Mesenchymal stem cell (in vitro differentiated cells and primary cell): ENCODE measurements around the gene DOCK11.

ENCODE experiments used
- DNase-seq: peaks from one replicate; pipeline ENCODE4 v3.0.0-alpha.2; 2013
- H2AFZ ChIP-seq: one replicate; pipeline ENCODE4 v1.6.1; 2013; ENCODE audit warnings: low read depth, mild to moderate bottlenecking, control low read depth, inconsistent platforms, low read length, moderate library complexity
- H2AK5ac ChIP-seq: 2 replicates; pipeline ENCODE4 v1.6.1; 2013; ENCODE audit warnings: low read length, moderate library complexity, mild to moderate bottlenecking, inconsistent platforms; ENCODE audit not compliant: severe bottlenecking
- H2BK120ac ChIP-seq: one replicate; pipeline ENCODE4 v1.6.1; 2013; ENCODE audit warnings: low read depth, mild to moderate bottlenecking, inconsistent platforms, low read length, moderate library complexity
- H2BK12ac ChIP-seq, 2 experiments: one replicate each; pipeline ENCODE4 v1.6.1; 2013; ENCODE audit warnings: inconsistent platforms in 2 of 2, low read length in 2 of 2, mild to moderate bottlenecking in 2 of 2, moderate library complexity in 2 of 2, control low read depth in 1 of 2
- H2BK15ac ChIP-seq: one replicate; pipeline ENCODE4 v1.6.1; 2013; ENCODE audit warnings: mild to moderate bottlenecking, low read depth, inconsistent platforms; ENCODE audit not compliant: poor library complexity, severe bottlenecking
- H2BK5ac ChIP-seq: 2 replicates; pipeline ENCODE4 v1.6.1; 2013; ENCODE audit warnings: low read depth, mild to moderate bottlenecking, low read length, control low read depth, inconsistent platforms; ENCODE audit not compliant: poor library complexity, severe bottlenecking
- H3K14ac ChIP-seq, 2 experiments: one replicate each; pipeline ENCODE4 v1.6.1; 2013; ENCODE audit warnings: inconsistent platforms in 2 of 2, low read length in 2 of 2, control low read depth in 1 of 2, mild to moderate bottlenecking in 1 of 2, moderate library complexity in 1 of 2
- H3K18ac ChIP-seq, 2 experiments: one replicate each; pipeline ENCODE4 v1.6.1; 2013; ENCODE audit warnings: inconsistent platforms in 2 of 2, low read length in 2 of 2, control low read depth in 1 of 2, low read depth in 1 of 2, mild to moderate bottlenecking in 1 of 2
- H3K23ac ChIP-seq, 2 experiments: one replicate each; pipeline ENCODE4 v1.6.1; 2013; ENCODE audit warnings: inconsistent platforms in 2 of 2, low read length in 2 of 2, mild to moderate bottlenecking in 2 of 2, moderate library complexity in 2 of 2, control low read depth in 1 of 2
- H3K27ac ChIP-seq: 2 replicates; pipeline ENCODE4 v1.5.1; 2013; ENCODE audit warnings: mild to moderate bottlenecking, moderate library complexity, low read length, control low read depth, inconsistent platforms; ENCODE audit not compliant: poor library complexity, severe bottlenecking
- H3K27me3 ChIP-seq, 2 experiments: 2 replicates each; pipeline versions ENCODE4 v1.6.1 to v1.7.0; 2013; ENCODE audit warnings: low read length in 2 of 2, mild to moderate bottlenecking in 2 of 2, moderate library complexity in 2 of 2, control low read depth in 1 of 2, inconsistent platforms in 1 of 2; ENCODE audit not compliant: control insufficient read depth in 1 of 2, insufficient read depth in 1 of 2
- H3K36me3 ChIP-seq, 2 experiments: 2 replicates each; pipeline versions ENCODE4 v1.6.1 to v1.7.0; 2013; ENCODE audit warnings: low read length in 2 of 2, control low read depth in 1 of 2, inconsistent platforms in 1 of 2, low read depth in 1 of 2, mild to moderate bottlenecking in 1 of 2; ENCODE audit not compliant: insufficient read depth in 2 of 2, control insufficient read depth in 1 of 2
- H3K4ac ChIP-seq, 2 experiments: one replicate each; pipeline ENCODE4 v1.6.1; 2013; ENCODE audit warnings: inconsistent platforms in 2 of 2, low read length in 2 of 2, mild to moderate bottlenecking in 2 of 2, moderate library complexity in 2 of 2, control low read depth in 1 of 2, low read depth in 1 of 2
- H3K4me1 ChIP-seq: 2 replicates; pipeline ENCODE4 v1.6.1; 2013; ENCODE audit warnings: low read depth, low read length, control low read depth; ENCODE audit not compliant: control insufficient read depth, insufficient read depth
- H3K4me2 ChIP-seq: 2 replicates; pipeline ENCODE4 v1.6.1; 2013; ENCODE audit warnings: low read length, mild to moderate bottlenecking, inconsistent platforms; ENCODE audit not compliant: poor library complexity, severe bottlenecking
- H3K4me3 ChIP-seq, 2 experiments: 2 replicates each; pipeline versions ENCODE4 v1.5.1 to v1.7.0; 2013; ENCODE audit warnings: low read length in 2 of 2, mild to moderate bottlenecking in 2 of 2, control low read depth in 1 of 2, low read depth in 1 of 2; ENCODE audit not compliant: insufficient read depth in 1 of 2
- H3K79me1 ChIP-seq: replicated peaks from 2 replicates; pipeline ENCODE4 v1.6.1; 2013; ENCODE audit warnings: mild to moderate bottlenecking, control low read depth, low read length, inconsistent platforms; ENCODE audit not compliant: poor library complexity, severe bottlenecking
- H3K9ac ChIP-seq: 2 replicates; pipeline ENCODE4 v1.7.0; 2013; ENCODE audit warnings: mild to moderate bottlenecking, low read length, moderate library complexity
- H3K9me3 ChIP-seq: 2 replicates; pipeline ENCODE4 v1.7.0; 2013; ENCODE audit warnings: mild to moderate bottlenecking, low read length; ENCODE audit not compliant: control insufficient read depth
- H4K8ac ChIP-seq: one replicate; pipeline ENCODE4 v1.6.1; 2013; ENCODE audit warnings: inconsistent platforms, mild to moderate bottlenecking, low read length, moderate library complexity
- H4K91ac ChIP-seq: one replicate; pipeline ENCODE4 v1.6.1; 2013; ENCODE audit warnings: mild to moderate bottlenecking, low read length, inconsistent platforms
- WGBS: methylation state at CpG from one replicate; pipeline ENCODE4 v1.1.7; 2013; ENCODE audit warnings: mixed read lengths; 5-methylcytosine and 5-hydroxymethylcytosine counted together

The DOCK11 gene

DNA sequence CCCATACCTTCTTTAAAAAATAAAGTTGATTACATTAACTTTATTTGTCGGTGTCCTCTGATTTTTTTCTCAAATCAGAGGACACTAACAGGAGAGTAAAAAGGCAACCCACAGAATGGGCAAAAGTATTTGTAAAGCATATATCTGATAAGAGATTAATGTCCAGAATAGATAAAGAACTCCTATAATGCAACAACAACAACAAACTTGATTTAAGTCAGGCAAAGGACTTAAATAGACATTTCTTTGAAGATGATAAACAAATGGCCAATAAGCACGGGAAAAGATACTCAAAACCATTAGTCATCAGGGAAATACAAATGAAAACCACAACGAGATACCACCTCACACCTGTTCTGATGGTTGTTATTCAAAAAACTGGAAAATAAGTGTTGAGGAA lies 28.7 kb downstream of the DOCK11 start:
- WGBS, result no CpG with 5 or more reads among the region's 3 CpGs
- H3K14ac ChIP-seq, result no peak overlapping the region
- no peak overlapping the region for H2BK5ac ChIP-seq
- no peaks in the 10 kb centered on the region for H3K36me3 ChIP-seq
- no peak overlapping the region for H4K91ac ChIP-seq
- H3K4me3 ChIP-seq, result no peak overlapping the region
- no peak overlapping the region for H3K18ac ChIP-seq
- no peak overlapping the region for H3K23ac ChIP-seq
- H3K27me3 ChIP-seq, result no peaks in the 10 kb centered on the region
- H2AK5ac ChIP-seq, result no peak overlapping the region
- H3K4me1 ChIP-seq, result no peaks in the 10 kb centered on the region
- H3K79me1 ChIP-seq, result no peaks in the 10 kb centered on the region
- no peak overlapping the region for H2BK120ac ChIP-seq
- no peak overlapping the region for H3K9ac ChIP-seq
- H4K8ac ChIP-seq, result no peak overlapping the region
- no peak overlapping the region for H3K27ac ChIP-seq
- H3K4me2 ChIP-seq, result no peak overlapping the region
- H2BK15ac ChIP-seq, result no peak overlapping the region
- H3K4ac ChIP-seq, result no peak overlapping the region
- no peak overlapping the region for H2BK12ac ChIP-seq
- DNase-seq, result no peak
- H3K9me3 ChIP-seq, result no peaks in the 10 kb centered on the region
- no peak overlapping the region for H2AFZ ChIP-seq

DNA sequence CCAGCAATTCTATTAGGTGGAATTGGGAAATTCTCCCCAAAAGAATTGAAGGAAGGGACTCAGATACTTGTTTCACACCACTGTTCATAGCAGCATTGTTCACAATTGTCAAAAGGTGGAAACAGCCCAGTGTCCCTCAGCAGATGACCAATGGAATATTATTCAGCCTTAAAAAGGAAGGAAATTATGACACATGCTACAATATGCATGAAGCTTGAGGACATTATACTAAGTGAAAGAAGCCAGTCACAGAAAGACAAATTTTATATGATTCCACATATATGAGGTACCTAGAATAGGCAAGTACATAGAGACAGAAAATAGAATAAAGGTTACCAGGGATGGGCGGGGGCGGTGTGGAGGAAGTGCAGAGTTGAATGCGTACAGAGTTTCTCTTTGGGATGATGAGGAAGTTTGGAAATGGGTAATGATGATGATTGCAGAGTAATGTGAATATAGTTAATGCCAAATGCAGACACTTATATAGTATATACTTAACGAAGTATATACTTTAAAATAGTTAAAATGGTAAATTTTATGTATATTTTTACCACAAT lies 29.6 kb downstream of the DOCK11 start:
- H2BK12ac ChIP-seq, result no peak overlapping the region
- 100% methylated on average over 3 of the region's 4 CpGs for WGBS

DNA sequence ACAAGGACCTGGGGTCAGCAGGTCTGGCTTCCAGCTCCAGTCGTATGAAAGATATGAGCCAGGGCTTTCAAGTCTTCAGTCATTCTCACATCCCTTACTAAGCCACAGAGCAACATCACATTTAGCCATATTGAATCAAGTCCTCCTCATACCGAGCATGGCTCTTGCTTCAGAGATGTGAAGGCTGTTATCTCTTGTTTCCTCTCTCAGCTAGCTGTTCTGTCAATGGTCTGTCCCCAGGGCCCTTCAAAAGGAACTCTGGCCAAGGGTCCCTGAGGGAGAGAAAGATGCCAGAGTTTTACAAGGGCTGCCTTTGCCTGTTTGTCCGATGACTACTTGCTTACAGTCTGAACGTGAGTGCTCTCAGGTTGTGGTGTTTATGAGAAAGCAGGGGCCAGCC lies 30.5 kb downstream of the DOCK11 start:
- Histone ChIP-seq H3K27ac (no peak overlapping the region), H2AFZ (no peak overlapping the region), H3K14ac (no peak overlapping the region), H3K23ac (no peak overlapping the region), H3K36me3 (no peaks in the 10 kb centered on the region), H2AK5ac (no peak overlapping the region), H3K4me1 (no peaks in the 10 kb centered on the region), H3K4me3 (no peak overlapping the region), H3K4ac (no peak overlapping the region), H2BK12ac (no peak overlapping the region), H4K91ac (no peak overlapping the region), H3K79me1 (no peaks in the 10 kb centered on the region), H3K4me2 (no peak overlapping the region), H2BK15ac (no peak overlapping the region), H2BK5ac (no peak overlapping the region), H3K9me3 (no peaks in the 10 kb centered on the region), H3K18ac (no peak overlapping the region), H3K27me3 (no peaks in the 10 kb centered on the region), H2BK120ac (no peak overlapping the region), H3K9ac (no peak overlapping the region), H4K8ac (no peak overlapping the region)
- WGBS, result 17% methylated on average over 4 of the region's 4 CpGs
- DNase-seq, result peak; percentile 30

More for the DNA sequence above, 29.6 kb downstream of the DOCK11 start:
- Histone ChIP-seq H3K36me3 (no peaks in the 10 kb centered on the region), H3K27me3 (no peaks in the 10 kb centered on the region), H3K23ac (no peak overlapping the region), H2BK5ac (no peak overlapping the region), H4K8ac (no peak overlapping the region), H4K91ac (no peak overlapping the region), H3K14ac (no peak overlapping the region), H3K18ac (no peak overlapping the region), H3K4ac (no peak overlapping the region), H3K4me2 (no peak overlapping the region), H3K4me3 (no peak overlapping the region), H3K27ac (no peak overlapping the region), H3K79me1 (no peaks in the 10 kb centered on the region), H2BK120ac (no peak overlapping the region), H3K9ac (no peak overlapping the region), H2BK15ac (no peak overlapping the region), H3K4me1 (no peaks in the 10 kb centered on the region), H2AK5ac (no peak overlapping the region), H3K9me3 (no peaks in the 10 kb centered on the region), H2AFZ (no peak overlapping the region)
- DNase-seq, result no peak

DNA sequence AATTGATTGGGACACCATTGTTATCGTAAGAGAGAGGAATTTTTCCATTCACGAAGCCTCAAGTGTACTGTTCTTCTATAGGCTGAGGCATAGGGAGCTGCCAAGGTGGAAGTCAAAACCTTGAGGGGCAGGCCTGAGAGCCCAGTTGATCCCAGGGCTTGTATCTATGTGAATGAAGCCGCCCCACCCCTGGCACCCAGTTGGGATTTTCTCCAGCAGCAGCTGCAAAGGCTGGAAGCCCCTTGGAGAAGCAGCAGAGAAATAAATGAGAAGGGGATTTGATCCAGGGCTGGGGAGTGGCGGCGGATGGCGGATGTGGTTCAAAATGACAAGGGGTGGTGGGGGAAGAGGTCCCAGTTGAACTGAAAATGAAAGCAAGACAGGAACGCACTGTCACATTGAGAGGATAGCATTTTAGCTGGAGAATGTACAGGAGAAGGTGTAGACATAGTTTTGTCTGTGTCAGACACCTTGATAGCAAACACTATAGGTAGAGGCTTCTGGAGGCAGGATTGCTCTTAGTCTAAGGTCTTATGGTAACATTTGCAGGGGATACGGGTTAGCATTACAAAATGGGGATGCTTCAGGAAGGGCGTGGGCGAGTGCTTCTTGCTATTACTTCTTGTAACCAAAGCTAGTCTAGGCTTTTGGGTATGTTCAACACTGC lies 32.6 kb downstream of the DOCK11 start:
- H3K27ac ChIP-seq, result no peak overlapping the region
- no peaks in the 10 kb centered on the region for H3K9me3 ChIP-seq
- H3K23ac ChIP-seq, result no peak overlapping the region
- H2BK15ac ChIP-seq, result no peak overlapping the region
- no peak overlapping the region for H2BK12ac ChIP-seq
- no peaks in the 10 kb centered on the region for H3K27me3 ChIP-seq
- no peak overlapping the region for H2BK120ac ChIP-seq
- H2AK5ac ChIP-seq, result no peak overlapping the region
- no peaks in the 10 kb centered on the region for H3K79me1 ChIP-seq
- H4K91ac ChIP-seq, result no peak overlapping the region
- no peak overlapping the region for H3K4me3 ChIP-seq
- no peak overlapping the region for H3K4me2 ChIP-seq
- no peaks in the 10 kb centered on the region for H3K4me1 ChIP-seq
- no peak overlapping the region for H3K14ac ChIP-seq
- no peak overlapping the region for H2AFZ ChIP-seq
- DNase-seq, result no peak
- no peaks in the 10 kb centered on the region for H3K36me3 ChIP-seq
- no peak overlapping the region for H3K4ac ChIP-seq
- 96% methylated on average over 10 of the region's 10 CpGs for WGBS
- no peak overlapping the region for H3K9ac ChIP-seq
- no peak overlapping the region for H2BK5ac ChIP-seq
- H4K8ac ChIP-seq, result no peak overlapping the region
- H3K18ac ChIP-seq, result no peak overlapping the region
